HG02623 (cell line): ENCODE data around the gene LEMD3.

Experiments used
- ATAC-seq: cut with Tn5 transposase; IDR thresholded peaks from one replicate; pipeline ENCODE4 v1.9.1; 2021; ENCODE audit warnings: moderate library complexity; ENCODE audit not compliant: unreplicated experiment

The LEMD3 gene

DNA sequence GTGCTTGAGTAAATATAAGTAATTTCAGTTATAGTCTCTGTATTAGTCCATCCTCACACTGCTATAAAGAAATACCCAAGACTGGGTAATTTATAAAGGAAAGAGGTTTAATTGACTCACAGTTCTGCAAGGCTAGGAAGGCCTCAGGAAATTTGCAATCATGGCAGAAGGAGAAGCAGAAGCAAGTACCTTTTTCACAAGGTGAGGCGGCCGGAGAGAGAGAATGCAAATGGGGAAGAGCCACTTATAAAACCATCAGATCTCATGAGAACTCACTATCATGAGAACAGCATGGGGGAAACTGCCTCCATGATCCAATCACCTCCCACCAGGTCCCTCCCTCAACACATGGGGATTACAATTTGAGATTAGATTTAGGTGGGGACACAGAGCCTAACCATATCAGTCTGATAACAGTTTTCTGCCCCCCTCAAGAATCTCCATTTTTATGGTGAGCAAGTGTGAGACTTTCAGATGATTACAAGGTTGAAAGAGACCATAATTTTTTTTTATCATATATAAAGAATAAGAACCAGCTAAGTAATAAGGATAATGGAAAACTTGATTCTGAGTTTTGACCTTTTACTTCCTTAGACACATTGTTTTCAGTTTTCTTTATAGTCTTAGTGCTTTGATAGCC is 35.6 kb downstream of the LEMD3 start:
- no peak for ATAC-seq

DNA sequence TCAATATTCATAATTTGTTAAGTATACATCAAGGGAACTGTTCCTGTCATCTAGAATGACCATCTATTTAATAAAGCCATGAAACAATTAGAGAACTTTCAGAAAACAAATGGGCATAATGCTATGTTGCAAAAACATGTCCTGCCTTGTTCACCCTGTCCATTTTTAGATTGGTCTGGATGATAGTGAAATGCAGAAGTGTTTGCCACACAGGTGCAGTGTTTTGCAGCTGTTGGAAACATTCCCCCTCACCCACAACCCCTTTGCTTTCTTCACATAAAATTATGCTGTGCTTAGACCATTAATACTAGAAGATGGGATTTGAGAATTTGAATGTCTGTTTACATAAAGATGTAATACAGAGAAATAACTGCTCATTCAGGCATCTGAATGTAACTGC is 36.5 kb downstream of the LEMD3 start:
- ATAC-seq, result peak; percentile 69

DNA sequence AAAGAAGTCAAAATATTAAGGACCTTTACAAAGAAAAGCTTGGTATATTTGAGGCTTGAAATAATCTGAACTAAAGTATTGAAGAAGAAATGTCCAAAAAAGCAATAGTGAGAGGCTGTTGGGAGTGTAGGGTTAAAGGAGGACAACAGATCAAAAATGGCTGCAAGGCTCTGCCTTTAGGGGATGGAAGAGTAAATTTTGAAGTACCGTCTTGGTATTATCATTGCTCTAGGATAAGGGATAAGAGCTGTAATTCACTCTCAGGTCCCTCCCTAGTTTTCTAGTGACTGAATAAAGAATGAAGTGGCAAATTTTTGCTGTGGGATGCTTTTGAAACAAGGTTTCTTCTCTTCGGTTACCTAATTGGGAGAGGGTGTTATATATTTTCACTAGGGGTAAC is 38.7 kb downstream of the LEMD3 start:
- no peak for ATAC-seq

DNA sequence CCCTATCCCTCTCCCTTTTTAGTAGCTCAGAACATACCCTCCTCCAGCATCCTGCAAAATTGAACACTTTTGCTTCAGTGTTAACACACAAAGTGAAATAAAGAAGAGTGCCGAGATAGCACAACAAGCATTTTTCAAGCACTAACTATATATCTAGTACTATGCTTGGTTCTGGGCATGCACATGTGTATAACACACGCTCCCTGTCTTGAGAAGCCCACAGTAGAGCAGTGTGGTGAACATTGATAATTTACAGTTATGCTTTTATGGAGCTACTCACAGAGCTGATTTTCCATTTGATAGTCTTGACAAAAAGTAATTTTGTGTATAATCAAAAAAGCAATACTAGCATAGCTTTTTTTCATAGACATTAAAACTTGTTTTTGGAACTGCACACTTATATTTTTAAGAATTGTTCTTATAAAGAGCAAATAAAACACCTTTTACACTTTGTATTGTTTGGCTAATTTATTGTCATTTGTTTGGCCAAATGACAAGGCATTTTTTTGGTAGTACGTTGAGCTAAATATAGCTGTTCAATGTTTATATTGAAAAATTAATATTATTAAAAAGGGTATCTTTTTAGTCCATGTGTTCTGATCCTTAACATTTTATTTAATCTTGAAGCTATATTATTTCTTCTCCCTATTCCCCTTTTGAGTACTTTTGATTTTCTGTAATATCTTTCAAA is 39.7 kb downstream of the LEMD3 start:
- ATAC-seq, result no peak

DNA sequence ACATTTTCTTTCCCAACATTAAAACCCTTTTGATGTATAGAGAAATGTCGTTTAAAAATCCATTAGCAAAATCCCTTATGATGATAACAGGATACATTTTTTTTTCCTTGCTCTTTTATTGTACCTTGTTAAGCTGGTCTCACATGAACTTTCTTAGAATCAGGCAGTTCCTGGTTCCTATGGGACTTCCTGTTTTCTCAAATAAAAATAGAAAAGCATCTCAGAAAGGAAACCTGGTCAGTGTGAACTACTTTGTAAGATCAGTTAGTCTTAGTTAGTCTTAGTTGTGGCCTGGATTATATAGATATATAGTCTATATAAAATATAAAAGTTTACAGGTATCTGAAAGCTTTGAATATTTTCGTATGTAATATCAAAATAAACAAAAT is 40.3 kb downstream of the LEMD3 start:
- ATAC-seq, result peak; percentile 71

DNA sequence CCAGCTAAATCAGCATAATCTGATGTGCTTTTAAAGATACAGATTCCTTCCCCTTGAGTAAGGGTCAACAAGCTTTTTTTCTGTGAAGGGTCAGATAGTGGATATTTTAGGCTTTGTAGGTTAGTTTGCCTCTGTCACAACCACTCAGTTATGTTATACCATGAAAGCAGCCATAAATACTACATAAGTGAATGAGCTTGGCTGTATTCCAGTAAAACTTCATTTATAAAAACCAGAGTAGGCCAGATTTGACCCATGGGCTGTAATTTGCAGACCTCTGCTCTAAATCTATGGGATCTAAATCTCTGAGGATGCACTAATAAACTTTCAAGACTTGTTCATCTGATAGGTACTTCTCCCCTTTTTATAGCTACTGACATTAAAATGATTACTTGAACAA is 47.7 kb downstream of the LEMD3 start:
- no peak for ATAC-seq

DNA sequence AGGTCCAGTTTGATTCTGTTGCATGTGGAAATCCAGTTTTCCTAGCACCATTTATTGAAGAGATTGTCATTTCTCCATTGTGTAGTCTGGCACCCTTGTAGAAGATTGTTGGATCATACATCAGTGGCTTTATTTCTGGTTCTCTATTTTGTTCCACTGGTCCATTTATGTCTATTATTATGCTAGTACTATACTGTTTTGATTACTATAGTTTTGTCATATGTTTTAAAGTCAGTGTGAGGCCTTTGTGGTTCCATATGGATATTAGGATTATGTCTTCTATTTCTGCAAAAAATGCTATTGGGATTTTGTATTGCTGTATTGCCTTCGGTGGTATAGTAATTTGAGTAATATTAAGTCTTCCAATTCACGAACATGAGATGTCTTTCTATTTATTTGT is 51.4 kb downstream of the LEMD3 start:
- ATAC-seq, result no peak

DNA sequence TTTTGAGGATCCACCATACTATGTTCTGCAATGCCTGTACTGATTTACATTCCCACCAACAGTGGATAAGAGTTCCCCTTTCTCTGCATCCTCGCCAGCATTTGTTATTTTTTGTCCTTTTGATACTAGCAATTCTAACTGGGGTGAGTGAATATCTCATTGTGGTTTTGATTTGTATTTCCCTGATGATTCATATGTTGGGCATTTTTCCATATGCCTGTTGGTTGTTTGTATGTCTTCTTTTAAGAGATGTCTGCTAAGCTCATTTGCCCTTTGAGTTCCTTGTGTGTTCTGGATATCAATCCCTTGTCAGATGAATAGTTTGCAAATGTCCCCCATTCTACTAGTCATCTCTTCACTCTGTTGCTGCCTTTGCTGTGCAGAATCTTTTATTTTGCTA is 60.1 kb downstream of the LEMD3 start:
- no peak for ATAC-seq

DNA sequence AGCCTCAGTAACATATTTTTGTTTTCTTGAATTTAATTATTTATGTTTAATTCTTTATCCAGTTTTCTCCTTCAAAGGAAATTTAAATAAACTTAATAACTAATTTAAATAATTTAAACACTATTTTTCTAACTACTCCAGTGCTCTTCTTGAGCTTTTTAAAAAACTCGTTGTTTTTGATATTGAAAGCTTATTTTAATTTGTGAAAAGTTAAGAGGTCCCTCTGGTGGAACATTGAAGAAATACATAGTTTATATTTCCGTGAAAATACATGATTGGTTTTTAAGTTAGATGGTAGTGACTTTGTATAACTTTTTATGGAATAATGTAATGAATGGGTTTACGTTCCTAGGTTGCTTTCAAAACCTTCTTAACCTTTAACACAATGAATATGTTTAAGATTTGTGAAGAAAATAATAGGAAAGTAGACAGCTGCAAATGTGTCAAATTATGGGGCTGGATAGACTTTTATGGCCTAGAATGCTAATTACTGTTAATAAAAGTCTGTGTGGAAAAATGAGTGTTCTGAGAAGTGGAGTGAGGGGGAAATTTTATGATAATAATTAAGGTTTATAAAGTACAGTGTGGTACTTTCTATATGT is 63.2 kb downstream of the LEMD3 start:
- ATAC-seq, result no peak

DNA sequence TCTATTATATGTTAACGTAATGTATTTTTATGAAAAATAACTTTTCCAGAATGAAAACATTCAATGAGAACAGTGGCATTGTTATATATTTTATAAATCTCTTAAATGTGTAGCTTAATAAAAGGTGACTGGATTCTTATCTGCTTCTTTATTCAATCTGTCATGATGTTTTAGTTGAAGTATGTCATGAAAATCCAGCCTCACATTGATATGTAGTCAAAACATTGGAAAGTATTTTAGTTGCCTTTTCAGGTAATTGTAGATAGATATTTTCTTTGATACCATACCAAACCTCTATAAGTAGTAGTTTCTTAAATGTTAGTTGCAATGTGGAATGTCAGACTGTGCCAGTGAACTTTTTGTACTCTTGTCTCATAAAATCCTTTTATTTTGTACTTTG is 67.8 kb downstream of the LEMD3 start:
- ATAC-seq, result no peak

DNA sequence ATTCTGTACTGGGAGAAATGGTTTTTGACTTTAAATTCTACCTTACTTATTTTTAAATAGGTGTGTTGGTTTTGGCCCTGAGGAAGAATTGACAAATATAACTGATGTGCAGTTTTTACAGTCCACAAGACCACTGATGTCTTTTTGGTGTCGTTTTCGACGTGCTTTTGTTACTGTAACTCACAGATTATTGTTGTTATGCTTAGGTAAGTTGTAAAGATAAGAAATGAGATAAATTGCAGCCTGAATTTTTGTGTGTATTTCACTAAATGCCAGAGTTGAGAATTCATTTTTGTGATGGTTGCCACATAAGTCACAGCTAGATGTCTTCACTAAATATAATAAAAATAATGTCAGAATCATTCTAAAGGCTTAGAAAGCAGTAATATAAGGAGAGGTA is 69.2 kb downstream of the LEMD3 start:
- ATAC-seq, result no peak

DNA sequence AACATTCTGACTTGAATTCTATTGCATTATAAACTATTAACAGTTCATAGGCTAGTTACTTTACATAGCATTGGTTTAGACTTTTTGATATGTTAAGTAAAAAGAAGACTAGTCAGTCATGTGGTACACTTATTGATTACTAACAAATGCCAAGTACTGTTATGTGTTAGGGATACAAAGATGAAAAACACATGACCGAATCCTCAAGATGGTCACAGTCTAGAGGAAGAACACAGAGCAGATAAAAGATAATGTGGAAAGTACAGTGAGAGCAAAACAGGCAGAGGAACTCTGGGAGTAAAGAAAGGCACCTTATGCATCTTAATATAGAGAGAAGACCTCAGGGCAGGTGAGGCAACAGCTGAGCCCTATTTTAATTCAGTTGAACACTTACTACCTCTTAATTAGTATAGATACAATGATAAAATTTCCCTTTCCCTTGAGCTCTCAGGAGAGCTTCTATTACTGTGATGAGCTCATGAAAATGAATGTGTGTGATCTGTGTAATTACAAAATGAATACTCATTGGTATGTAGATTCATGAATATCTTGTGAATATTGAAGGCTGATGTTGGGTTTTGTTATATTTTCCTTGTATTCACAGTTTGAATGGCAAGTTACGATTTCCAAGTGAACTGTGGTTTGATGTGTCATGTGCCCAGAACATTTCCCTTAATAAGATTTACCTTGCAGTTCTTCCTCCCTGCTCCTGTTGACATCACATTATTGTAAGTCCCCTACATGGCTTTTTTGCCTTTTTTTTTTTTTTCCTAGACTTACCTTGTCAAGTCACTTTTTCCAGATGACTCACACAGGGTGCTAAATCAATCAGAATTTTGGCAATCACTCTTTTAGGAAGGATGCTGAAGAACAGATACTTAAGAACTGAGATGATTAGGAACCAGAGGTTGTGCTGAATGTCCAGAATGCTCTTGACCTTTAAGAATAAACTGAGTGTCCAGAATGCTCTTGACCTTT is 79.6 kb downstream of the LEMD3 start:
- no peak for ATAC-seq

DNA sequence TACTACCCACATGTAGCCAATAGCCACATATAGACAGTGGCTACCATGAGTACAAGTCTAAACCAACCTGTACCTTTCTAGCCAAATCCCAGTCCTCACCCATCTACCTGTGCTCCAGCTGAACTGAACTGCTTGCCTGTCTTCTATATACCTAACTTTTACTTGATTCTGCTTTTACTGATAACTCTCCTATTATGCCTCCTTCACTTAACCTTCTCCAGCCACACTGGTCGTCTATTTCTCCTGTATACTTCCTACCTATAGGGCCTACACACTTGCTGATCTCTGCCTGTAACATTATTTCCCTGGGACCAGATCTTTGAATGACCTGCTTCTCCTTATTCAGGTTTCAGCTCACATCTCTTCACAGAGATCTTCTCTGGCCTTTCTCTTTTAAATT is 83.1 kb downstream of the LEMD3 start:
- no peak for ATAC-seq

DNA sequence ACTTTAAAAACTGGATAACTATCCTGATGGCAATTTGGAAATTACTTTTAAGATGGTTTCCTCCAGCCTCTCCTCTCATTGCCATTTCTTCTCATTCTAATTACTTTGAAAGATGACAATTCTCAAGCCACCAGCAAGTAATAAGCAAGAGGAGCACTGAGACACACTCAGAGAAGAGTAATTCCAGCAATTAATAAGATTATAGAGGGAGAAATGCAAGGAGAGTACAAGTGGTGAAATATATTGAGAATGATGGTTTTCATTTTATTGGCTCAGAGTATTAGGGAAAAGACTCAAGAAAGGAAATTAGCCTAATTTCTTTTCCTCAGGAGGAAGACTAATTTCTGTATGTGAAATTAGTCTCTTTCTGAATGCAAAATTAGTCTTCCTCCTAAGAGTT is 88.6 kb downstream of the LEMD3 start:
- no peak for ATAC-seq

DNA sequence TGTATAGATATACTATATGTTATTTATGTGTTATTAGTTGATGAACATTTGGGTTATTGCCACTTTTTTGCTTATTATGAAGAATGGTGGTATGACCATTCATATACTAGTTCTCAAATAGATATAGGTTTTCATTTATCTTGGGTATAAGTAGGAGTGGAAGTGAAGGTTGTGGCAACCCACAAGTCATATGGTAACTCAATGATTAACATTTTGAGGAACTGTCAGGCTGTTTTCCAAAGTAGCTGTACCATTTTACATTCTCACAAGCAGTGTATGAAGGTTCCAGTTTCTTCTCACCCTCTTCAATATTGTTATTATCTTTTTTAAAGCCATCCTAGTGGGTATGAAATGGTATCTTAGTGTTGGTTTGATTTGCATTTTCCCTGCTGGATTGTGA is 90.1 kb downstream of the LEMD3 start:
- ATAC-seq, result no peak

DNA sequence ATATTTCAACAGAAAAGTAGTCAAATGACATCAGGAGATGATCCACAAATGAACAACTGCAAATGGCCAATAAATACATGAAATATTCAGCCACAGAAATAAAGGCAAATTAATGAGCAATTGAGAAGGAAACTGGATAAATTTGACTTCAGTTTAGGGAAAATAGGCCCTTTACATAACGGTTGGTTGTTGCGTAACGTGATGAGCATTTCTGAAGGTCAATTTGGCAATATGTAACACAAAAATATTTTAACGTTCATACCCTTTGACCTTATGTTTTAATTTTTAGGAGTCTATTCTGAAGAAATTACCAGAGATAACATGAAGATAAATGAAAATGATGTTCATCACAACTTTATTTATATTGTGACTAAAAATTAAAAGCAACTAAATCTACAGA is 94.4 kb downstream of the LEMD3 start:
- ATAC-seq, result no peak

DNA sequence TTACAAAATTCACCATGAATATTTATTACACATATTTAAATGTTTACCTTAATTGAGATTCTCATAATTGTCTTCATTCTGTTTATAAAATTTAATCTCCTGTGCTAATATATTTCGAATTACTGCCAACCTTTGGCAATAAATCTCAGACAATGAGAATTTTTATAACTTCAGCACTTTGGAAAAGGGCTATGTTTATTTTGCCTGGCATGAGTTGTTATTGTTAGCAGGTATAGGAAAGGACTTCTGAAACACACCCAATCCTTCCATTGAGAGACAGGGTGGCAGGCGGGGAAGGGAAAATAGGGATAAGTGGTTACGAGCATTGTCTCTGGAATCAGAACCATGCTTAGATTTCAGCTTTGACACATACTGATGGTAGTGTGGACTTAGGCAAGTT is 97.0 kb downstream of the LEMD3 start:
- no peak for ATAC-seq

DNA sequence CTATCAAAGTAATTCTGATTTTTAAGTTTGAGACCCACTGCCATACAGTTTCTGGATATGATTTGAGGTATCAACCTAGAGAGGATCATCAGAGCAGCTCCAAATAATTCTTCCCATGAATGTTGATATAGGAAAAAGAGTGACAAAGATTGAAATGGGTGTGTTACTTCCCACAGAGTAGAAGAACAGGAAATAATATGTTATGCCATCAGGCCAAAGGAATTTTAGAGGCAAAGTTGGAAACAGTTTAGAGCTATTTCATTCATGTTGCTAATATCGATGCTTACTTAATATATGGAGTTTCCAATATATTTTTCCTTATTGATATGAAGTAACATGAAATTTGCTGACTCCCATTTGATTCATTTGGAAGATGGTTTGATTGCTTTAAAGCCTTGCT is 100.2 kb downstream of the LEMD3 start:
- no peak for ATAC-seq

DNA sequence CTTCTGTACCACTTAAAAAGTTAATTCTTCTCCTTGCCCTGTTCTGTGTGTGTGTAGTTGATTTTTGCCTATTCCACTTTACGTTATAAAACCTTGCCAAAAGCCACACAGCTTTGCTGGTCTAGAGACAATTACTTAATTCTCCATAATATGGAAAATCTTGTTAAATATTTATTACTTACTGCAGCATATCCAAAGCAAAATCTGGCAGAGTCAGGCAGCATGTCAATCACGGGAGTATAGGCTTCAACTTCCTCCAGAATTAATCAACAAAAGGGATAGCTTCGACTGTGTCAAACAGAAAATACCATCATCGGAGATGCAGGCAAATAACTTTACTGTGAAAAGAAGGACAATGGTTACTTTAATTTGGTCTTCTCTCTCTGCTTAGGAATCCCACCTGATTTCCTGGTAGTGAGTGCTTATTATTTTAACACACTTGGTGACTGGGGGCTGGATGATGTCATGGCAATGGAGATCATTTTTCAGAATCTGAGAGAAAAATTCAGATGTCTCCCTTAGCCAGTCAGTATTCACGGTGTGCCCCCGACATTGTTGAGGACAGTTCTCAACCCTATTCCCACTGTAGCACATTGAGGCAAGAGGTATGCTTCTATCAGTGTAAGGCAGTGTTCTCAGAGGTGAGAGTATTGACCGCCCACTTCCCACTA is 105.4 kb downstream of the LEMD3 start:
- ATAC-seq, result no peak

DNA sequence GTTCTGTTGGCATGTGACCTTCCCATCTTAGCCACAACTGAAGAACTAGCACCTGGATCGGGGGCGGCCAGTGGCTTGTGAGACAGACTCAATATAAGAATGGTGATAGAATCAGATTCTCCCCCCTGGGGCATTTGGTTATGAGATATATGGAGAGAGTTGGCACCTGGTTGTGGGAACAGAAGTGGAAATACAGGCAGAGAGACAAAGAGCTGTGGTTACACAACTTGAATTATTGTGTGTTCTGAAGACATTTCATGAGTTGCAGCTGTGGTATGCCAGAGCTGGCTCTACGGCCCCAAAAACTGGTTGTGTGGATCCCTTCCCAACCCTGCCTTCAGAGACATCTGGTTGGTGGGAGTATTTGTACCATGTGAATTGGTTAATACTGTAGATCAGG is 106.2 kb downstream of the LEMD3 start:
- ATAC-seq, result no peak
